Measurements from ENCODE around the gene RNF111.

DNA sequence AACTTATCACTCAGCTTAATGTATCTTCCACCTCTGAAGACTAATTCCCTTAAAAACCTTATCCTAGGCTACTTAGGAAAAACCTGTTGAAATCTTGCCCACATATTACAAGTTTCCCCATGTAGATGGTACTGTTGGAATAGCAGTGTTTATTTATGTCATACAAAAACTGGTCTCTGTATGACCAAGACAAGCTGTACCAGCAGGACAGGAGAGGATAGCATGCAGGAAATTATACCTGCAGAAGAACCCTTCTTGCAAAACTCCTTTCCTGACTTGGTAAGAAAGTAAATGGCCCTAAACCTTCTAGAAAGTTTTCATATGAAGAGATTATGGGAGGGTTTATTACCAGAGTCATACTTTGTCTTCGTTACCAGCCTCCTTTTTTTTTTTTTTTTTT lies 25.3 kb upstream of the RNF111 start:
- TF ChIP-seq POLR2AphosphoS5 (IDR thresholded peaks at IDR 0.05; ENCODE audit: low read depth, low read length) (no peak), POLR2A (IDR thresholded peaks at IDR 0.05; ENCODE audit: low read depth, low read length) (no peak), TAF1 (IDR thresholded peaks at IDR 0.05; ENCODE audit: borderline replicate concordance, low read depth, low read length) (no peak)
